ENCODE measurements around the gene PEX14.

PEX14 gene

GRCh38 chr1:10653370-10654125 lies 178.8 kb downstream of the PEX14 start:
- DNase-seq = no peak

DNA sequence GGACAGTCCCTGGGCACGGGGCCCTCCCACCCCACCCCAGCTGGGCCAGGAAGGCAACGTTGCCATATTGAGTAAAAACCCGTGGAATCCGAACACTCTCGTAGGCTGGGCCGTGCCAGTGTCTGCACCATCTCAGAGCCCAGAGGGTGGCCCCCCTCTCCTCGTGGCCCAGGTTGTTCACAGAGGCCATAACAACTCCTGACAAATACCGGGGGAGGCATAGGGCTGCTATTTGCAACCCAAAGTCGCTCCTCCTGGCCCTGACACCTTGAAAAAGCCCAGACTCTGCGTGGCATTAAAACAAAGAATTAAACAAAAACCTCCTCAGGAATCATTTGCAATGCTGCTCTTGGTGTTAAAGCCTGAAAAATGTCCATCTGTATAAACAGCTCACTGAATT lies 180.3 kb downstream of the PEX14 start:
- DNase-seq = no peak

GRCh38 chr1:10656431-10656830 lies 181.7 kb downstream of the PEX14 start:
- no peak for DNase-seq

GRCh38 chr1:10657088-10657847 lies 182.5 kb downstream of the PEX14 start:
- DNase-seq = no peak

- DNase-seq = no peak
Measured at GRCh38 chr1:10658396-10659066, 183.8 kb downstream of the PEX14 start.

DNA sequence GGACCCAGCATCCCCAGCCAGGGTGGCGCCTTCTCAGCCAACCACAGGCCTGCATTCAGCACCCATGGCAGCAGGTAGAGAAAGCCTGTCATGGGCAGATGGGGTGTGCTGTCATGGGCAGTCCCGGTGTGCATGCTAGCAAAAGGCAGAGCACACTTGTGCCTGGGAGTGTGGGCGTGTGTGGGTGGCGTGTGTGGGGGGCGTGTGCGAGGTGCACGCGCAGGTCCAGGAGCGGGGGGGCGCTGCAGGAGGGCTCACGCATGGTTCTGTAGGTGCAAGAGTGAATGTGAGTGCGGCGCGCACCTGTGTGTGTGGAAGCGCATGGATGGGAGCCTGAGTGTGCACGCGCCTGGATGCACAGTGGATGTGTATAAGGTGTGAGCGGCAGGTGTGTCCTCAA lies 184.5 kb downstream of the PEX14 start:
- no peak for DNase-seq

- no peak for DNase-seq
Measured at GRCh38 chr1:10659646-10660540, 185.1 kb downstream of the PEX14 start.

- DNase-seq = no peak
Measured at GRCh38 chr1:10661453-10661852, 186.7 kb downstream of the PEX14 start.

DNA sequence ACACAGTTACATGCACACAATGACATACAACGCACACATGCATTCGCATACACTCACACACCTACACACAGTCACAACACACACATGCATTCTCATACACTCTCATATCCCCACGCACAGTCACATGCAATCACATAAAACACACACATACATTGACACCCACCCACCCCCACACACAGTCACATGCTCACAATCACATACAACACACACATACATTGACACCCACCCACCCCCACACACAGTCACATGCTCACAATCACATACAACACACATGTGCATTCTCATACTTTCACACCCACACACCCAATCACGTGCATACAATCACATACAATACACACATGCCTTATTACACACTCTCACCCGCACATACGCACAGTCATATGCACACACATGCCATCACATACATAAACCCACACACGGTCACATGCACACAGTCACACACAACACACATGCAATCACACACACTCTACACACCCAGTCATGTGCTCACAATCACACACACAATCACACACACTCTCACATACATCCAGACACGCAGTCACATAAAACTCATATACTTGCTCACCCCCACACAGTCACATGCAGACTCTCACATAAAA lies 187.4 kb downstream of the PEX14 start:
- no peak for DNase-seq

DNA sequence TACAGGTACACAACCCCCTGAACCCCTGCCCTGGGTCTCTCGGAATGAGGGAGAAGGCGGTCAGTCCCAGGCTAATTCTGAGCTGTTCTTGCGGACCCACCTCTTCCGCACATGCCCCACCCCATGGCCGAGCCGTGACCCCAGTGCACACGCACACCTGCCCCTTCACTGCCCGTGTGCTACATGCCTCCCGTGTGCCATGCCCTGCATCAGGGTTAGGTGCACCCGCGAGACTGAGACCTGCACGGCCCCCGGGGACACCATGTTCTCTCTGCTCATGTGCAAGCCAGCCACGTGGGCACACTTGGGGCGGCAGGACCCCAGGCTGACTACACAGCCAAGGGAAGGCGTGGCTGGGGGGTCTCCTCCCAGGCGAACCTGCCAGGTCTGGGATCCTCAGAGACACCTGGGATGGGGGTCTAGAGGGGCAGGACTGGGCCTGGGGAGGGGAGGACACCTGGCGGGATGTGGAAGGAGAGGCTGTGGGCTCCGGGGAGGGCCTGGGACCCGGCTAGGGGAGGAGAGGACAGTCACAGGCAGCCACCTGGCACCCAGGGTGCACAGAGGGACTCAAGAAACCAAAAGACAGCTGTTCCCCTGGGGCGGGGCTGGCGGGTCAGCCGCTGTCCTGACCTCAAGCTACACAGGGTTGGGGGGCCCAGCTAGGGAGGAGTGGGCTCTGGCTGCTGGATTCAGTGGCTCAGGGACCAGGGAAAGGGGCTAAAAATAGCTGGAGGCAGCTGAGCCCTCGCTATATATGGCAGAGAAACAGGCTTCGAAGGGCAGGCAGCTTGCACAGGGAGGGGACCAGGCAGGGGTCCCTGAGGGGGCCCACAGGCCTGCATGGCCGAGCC lies 188.3 kb downstream of the PEX14 start:
- no peak for DNase-seq

DNA sequence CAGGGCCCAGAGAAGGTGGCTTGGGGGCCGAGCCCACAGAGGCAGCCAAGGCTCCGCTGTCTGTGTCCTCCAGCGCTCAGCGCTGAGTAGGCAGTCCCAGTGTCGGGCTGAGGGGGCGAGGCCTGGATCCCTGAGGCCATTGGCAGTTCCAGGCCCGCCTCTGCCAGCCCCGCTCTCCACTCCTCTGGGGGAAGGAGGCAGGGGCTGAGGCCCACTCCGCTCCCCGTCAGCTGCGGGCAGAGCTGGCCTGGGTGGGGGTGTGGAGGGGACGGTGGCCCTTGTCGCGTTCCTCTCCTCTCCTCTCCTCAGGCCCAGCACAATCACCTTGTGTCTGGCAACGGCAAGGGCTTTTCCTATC lies 188.9 kb downstream of the PEX14 start:
- DNase-seq = no peak

DNA sequence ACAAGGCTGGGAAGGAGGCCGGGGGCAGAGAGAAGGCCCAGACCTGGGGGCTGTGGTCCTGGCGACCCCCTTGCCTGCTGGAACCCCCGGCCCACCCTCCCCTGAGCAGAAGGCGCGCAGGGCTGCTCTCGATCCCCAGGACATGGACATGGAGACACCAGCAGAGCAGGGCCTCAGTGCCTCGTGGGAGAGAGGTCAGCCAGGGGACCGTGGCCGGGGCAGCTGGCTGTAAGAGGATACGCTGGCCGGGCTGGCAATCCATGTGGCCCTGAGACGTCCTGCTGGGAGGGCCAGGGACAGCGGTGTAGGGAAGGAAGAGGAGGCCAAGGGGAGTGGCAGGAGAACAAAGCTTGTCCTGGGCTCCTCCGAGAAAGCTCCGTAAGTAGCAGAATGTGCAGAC lies 189.5 kb downstream of the PEX14 start:
- DNase-seq = no peak

GRCh38 chr1:10665226-10665625 lies 190.5 kb downstream of the PEX14 start:
- DNase-seq = no peak

- DNase-seq = no peak
Measured at GRCh38 chr1:10665930-10666850, 191.4 kb downstream of the PEX14 start.

DNA sequence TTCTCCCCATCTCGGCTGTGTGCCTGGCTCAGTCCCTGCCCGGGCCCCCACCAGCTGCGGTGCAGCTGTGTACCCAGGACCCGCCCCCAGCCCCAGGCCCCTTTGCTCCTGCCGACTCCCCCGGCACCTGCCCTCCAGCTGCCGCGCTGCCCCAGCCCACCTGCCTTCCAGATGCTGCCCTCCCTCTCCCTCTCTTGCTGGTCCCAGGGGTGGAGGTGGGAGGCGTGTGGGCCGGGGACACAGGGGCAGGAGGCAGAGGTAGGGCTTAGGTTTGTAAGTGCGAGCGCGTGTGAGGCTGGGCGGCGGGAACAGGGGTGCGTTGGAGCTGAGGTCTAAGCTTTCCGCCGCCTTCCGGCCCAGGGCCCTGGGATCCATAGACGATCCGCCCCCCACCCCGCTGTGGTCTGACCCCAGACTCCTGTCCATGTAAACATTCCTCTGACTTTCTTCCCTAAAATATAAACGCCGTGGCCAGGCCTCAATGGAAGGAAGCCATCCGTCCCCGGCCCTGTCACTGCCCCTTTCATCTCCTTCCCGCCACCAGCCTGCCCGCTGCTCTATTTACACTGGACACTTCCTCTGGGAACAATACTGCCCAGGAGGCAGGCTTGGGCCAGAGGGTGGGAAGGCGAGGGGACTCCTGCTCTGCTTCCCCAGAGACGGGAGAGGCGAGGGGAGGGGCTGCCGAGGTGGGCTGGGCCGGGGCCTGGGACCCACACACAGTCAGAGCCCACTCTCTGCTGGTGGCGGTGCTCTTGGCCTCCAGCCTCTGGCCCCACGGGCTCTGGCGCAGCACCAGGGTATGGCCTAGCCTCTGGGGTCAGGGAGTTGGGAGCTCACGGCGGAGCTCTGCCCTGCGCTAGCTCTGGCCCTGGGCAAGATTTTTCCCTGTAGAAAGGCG lies 193.4 kb downstream of the PEX14 start:
- no peak for DNase-seq

- no peak for DNase-seq
Measured at GRCh38 chr1:10669570-10669969, 194.8 kb downstream of the PEX14 start.

DNA sequence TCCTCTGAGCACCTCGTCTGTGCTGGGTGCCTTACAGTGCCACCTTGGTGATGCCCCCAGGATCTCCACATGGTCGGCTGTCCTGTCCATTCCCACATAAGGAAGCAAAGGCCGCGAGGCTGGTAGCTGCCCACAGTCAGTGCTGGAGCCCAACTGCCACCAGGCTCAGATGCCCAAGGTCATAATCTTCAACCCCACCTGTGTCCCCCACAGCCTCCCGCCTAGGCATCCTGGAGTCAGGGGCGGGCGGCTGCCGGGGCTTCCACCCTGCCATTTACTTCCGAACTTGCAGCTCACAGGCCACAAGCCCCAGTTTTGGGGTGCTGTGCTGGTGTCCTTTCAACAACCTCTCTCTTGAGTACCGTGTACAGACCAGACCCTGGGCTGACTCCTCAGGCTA lies 195.4 kb downstream of the PEX14 start:
- no peak for DNase-seq

DNA sequence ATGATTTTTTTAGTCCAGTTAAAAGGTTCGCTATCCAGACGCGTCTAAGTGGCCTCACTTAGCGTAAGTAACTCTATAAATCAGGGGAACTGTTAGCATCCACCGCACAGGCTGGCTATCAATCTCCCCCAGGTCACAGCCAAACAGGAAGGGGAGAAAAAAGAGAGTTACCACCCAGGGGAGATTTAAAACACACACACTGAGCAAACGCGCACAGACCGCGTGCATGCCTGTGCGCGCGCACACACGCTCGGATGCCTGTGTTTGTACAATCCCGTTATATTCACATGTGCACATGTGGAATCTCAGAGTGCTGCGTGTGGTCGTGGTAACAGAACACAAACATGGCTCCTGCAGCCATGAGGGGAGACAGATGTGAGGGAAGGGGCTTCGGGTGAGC lies 196.3 kb downstream of the PEX14 start:
- no peak for DNase-seq
